ENCODE data around the gene NEK7. TPM values are rescaled to one million over a fixed set of nuclear protein-coding genes. Genes with fewer than 3 reads are reported as not detected.
A peak's percentile ranks its signal among the peaks of the same experiment; 100 is the strongest.

Gene NEK7
- total and polyA plus RNA-seq, 9 of the 15 experiments (the other 6 are each of a cell fraction or from before 2014, with no cell fraction given): 8.5 to 37.3 (median 27.7) TPM

DNA sequence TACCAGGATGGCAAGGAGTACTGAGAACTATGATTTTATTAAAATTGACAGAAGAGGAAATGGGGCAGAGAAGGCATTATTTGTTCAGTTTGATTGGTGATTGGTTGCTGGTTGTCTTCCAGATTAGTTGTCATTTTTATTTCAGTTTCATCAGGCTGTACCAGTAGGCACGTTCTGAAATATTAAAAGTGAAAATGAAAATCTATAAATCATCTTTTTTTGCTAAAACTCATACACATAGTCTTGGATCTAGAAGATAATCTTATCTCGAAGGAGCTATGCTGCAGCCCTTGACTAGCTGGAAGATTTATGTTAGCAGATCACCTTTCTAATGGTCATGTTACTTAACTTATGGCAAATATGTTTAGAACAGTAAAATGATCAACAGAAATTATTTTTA is 29.0 kb downstream of the NEK7 start (continued):
- TF ChIP-seq ZBTB26 (CRISPR knock-in tag; IDR thresholded peaks at IDR 0.05): no peak
- TF ChIP-seq TFAM (CRISPR knock-in tag; conservative IDR thresholded peaks at IDR 0.05): no peak
- no peak for TF ChIP-seq ZBTB8A (IDR thresholded peaks at IDR 0.05; ENCODE audit: partially characterized antibody)
- no peak for TF ChIP-seq RFX5 (IDR thresholded peaks at IDR 0.05; ENCODE audit: low read depth, low read length)
- no peak for TF ChIP-seq DMBX1 (CRISPR knock-in tag; IDR thresholded peaks at IDR 0.05; ENCODE audit: borderline replicate concordance)
- no peak for TF ChIP-seq ARHGAP35 (IDR thresholded peaks at IDR 0.05; ENCODE audit: partially characterized antibody)
- TF ChIP-seq THRAP3 (IDR thresholded peaks at IDR 0.05; ENCODE audit: borderline replicate concordance): no peak
- TF ChIP-seq, protein P1, sequence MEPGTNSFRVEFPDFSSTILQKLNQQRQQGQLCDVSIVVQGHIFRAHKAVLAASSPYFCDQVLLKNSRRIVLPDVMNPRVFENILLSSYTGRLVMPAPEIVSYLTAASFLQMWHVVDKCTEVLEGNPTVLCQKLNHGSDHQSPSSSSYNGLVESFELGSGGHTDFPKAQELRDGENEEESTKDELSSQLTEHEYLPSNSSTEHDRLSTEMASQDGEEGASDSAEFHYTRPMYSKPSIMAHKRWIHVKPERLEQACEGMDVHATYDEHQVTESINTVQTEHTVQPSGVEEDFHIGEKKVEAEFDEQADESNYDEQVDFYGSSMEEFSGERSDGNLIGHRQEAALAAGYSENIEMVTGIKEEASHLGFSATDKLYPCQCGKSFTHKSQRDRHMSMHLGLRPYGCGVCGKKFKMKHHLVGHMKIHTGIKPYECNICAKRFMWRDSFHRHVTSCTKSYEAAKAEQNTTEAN (CRISPR knock-in tag; IDR thresholded peaks at IDR 0.05): no peak
- TF ChIP-seq, protein P2, sequence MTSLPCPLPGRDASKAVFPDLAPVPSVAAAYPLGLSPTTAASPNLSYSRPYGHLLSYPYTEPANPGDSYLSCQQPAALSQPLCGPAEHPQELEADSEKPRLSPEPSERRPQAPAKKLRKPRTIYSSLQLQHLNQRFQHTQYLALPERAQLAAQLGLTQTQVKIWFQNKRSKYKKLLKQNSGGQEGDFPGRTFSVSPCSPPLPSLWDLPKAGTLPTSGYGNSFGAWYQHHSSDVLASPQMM (CRISPR knock-in tag; IDR thresholded peaks at IDR 0.05): no peak
- TF ChIP-seq ELK3 (CRISPR knock-in tag; IDR thresholded peaks at IDR 0.05): no peak
- no peak for TF ChIP-seq CHCHD3 (CRISPR knock-in tag; IDR thresholded peaks at IDR 0.05)
- TF ChIP-seq, protein P3, sequence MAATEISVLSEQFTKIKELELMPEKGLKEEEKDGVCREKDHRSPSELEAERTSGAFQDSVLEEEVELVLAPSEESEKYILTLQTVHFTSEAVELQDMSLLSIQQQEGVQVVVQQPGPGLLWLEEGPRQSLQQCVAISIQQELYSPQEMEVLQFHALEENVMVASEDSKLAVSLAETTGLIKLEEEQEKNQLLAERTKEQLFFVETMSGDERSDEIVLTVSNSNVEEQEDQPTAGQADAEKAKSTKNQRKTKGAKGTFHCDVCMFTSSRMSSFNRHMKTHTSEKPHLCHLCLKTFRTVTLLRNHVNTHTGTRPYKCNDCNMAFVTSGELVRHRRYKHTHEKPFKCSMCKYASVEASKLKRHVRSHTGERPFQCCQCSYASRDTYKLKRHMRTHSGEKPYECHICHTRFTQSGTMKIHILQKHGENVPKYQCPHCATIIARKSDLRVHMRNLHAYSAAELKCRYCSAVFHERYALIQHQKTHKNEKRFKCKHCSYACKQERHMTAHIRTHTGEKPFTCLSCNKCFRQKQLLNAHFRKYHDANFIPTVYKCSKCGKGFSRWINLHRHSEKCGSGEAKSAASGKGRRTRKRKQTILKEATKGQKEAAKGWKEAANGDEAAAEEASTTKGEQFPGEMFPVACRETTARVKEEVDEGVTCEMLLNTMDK (IDR thresholded peaks at IDR 0.05; ENCODE audit: borderline replicate concordance, insufficient read depth, low read depth, low read length, poor library complexity, severe bottlenecking): no peak
- TF ChIP-seq TSC22D4 (tag; IDR thresholded peaks at IDR 0.05): no peak
- TF ChIP-seq MEIS2 (IDR thresholded peaks at IDR 0.05; ENCODE audit: partially characterized antibody): peak; percentile 92
